Left colon (tissue), 2 donors: ENCODE results near the gene C1orf52. TPM values are rescaled to one million over a fixed set of nuclear protein-coding genes. Genes with fewer than 3 reads are reported as not detected.
"Not testable (repeated sequence)": the region's sequence is repeated elsewhere in the genome, so short reads cannot be mapped to it uniquely, and the experiment has no call there.

Source experiments
- ATAC-seq: fragments of 200-7000 bp; cut with Tn5 transposase; one replicate; pipeline ENCODE4 v1.9.1; 2020; ENCODE audit warnings: mild to moderate bottlenecking, moderate library complexity
- DNase-seq, 2 donors: peaks; one replicate each; pipeline ENCODE4 v3.0.0-alpha.2; 2020
- intact Hi-C, 2 donors: fragments of 100-400 bp; cut with DNase I in 1 of 2; cut with micrococcal nuclease in 1 of 2; formaldehyde crosslinking; loops; one replicate each; pipeline versions ENCODE4 v1.11.2 to v1.14.0; 2022; cut with DNase I, micrococcal nuclease
- total RNA-seq, 2 donors: library from RNA; stranded (reverse); fragmentation: NEBNext Ultra II Directional; extraction: Animal tissue kit (Norgen Biotek cat#: 25700); gene quantifications; one replicate each; pipeline ENCODE4 v1.2.1, GENCODE V29; 2021
- donor health status: DM: no; HTN: no; CAD: no.
- donor health status: DM: yes; HTN: yes; CAD: no.

Gene C1orf52
- total RNA-seq, 2 donors from 2014 or later: 17.4 to 20.3 TPM

DNA sequence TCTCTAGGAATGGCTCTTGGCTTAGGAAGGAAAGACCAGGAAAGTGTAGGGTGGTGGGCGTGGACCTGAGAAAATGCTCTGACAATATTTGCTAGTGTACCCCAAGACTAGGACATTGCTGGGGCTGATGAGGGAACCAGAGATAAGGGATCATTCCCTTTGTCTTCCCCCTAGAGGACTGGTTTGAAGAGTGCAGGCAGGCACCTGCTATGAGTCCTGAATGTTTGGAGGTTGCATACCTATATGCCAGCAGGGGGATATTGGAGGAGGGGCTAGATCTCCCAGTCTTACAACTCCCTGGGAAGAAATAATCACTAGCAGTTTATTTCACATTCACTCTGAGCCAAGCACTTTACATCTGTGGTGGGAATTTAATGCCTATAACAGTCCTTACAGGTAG, 23.0 kb upstream of the C1orf52 start:
- DNase-seq (no peak), ATAC-seq (no peak)
- intact Hi-C loops: no loop called here

DNA sequence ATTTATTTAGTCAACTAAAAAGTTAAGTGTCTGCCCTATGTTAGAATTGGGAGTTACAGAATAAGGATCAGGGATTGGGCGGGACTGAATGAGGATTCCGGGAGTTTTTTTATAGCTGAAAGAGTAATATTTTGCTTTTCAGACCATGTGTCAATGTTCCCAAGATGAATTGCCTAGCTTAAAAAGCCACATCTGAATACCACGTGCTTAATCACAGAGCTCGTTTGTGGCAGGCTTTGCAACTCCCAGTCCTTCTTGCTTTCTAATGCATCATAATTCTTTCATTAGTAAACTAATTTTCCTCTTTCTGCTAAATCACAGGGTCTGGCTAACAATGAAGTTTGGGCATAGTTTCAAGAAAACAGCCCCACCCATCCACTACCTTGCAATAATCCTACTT, 21.2 kb upstream of the C1orf52 start:
- DNase-seq (no peak), ATAC-seq (no peak)
- intact Hi-C loops: no loop called here

DNA sequence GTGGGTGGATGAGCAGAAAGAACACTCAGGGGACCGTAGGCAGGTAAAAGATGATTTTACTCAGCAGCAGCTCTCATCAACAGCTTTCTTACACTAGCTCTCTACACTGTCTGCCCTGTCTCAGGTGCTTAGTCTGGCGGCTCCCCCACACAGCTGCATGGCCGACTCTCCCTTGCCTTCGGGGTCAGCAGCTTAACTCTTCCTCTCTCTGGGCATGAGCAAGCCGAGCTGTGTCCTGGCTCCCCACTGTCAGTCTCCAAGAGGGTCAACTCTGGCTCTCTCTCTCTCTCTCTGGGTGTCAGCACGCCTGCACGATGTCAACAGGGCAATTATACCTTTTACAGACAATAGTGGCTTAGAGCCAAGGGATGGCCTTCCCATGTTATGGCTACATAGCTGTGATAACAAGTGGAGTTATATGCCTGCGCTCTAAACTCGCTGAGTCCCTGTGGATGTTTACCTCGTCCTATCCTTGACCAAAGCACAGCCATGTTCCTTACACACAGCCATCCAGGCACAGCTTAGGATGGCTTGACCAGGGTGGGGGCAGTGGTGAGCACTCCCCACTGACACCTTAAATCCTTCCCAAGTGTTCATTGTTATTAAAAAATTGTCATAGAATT, 20.1 kb upstream of the C1orf52 start:
- intact Hi-C loops: no loop called here
- ATAC-seq: no peak
- no peak for DNase-seq

DNA sequence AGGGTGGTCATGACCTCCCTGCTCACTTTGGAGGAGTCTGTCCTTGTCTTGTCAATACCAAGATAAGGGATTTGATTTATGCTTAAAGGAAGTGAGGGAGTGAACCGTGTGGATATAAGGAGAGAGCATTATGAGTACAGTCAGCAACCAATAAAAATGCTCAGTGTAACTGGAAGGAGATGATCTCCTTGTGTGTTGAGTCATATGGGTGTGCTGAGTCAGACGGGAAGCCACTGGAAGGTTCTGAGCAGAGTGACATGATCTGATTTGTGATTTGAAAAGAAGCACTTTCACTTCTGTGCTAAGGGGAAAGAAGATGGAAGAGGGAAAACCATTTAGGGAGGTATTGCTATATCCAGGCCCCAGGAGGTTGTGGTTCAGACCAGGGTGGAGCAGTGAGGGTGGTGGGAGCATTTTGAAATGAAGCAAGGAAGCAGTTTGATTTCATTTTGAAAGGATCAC, 19.4 kb upstream of the C1orf52 start:
- peak; percentile 47 for ATAC-seq
- intact Hi-C loops: no loop called here
- DNase-seq: peak; percentile 47 to 84

DNA sequence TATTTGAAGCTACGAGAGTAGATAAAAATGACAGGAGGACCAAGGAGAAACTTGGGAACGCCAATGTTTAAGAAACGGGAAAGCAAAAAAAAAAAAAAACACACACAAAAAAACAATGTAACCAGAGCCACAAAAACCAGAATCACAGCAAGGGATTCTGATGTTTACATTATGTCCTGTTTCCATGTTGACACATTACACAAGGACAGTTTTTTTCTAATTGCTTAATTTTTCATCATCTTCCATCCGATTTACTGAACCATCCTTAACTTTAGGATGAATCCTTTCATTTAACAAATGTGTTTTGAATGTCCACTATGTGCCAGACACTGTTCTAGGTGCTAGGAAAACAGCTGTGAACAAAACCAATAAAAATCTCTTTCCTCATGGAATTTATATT, 18.3 kb upstream of the C1orf52 start:
- no peak for ATAC-seq
- no peak for DNase-seq
- intact Hi-C loops: no loop called here

DNA sequence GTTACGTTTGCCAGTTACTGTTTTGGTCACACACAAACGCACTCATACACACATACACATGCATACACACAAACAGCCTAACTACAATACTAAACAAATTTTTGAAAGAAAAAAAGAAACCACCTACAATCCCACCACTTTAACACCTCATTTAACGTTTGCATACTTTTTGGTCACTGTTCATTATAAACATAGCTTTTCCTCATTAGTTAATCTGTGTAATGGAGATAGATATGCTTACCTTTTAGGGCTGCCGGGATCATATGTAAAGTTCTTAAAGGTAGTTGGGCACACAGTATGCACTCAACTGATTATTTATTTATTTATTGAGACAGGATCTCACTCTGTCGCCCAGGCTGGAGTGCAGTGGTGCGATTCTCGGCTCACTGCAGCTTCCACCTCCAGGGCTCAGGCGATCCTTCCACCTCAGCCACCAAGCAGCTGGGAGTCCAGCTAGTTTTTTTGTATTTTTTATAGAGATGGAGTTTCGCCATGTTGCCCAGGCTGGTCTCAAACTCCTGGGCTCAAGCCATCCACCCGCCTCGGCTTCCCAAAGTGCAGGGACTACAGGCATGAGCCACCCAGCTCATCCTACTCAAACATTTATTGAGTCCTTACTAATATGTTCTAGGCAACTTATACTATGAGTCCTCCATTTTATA, 17.6 kb upstream of the C1orf52 start:
- intact Hi-C loops: no loop called here
- DNase-seq (peak in 1 of 2 donors; percentile 31), ATAC-seq (no peak)

DNA sequence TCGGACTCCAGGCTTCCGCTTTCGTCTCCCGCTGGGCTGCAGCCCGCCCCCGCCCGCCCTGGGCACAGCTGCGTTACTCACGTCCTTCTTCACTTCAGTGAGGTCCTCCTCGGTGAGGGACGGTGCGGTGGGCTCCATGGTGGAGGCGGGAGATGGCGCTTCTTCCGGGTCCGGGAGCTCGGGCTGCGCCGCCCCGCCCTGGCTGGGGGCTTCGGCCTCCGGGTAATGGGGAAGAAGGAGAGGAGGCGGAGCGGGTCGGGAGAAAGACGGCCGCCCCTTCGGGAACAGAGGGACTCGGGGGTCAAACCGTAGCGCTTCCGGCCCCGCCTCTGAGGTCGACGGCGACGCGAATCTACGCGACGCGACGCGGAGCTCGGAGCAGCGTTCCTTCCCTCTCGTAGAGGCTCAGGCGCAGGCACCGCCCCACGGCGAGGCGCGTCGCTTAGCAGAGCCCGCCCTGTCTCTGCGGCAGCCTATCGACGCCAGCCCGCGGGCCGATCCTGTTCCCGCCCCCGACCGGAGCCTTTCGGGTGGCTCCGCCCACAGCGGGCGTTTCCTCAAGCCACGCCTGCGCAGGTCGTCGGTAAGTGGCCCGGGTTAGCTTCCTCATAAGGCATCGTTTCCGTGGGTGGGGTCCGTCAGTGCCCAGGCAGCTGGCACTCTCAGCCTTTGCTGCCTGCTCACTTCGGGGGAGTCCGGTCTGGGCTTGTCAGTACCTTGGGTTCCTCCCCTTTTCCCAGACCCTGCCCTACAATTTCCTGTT, 16.9 kb upstream of the C1orf52 start, which contains the start of gene BCL10:
Gene BCL10 (minus strand): TSS at position 418 of the 763 bp plus-strand sequence. CDS start 280 bp downstream, at position 138.
- intact Hi-C loops: no loop called here
- DNase-seq (peak; percentile 99), ATAC-seq (peak; percentile 78)

DNA sequence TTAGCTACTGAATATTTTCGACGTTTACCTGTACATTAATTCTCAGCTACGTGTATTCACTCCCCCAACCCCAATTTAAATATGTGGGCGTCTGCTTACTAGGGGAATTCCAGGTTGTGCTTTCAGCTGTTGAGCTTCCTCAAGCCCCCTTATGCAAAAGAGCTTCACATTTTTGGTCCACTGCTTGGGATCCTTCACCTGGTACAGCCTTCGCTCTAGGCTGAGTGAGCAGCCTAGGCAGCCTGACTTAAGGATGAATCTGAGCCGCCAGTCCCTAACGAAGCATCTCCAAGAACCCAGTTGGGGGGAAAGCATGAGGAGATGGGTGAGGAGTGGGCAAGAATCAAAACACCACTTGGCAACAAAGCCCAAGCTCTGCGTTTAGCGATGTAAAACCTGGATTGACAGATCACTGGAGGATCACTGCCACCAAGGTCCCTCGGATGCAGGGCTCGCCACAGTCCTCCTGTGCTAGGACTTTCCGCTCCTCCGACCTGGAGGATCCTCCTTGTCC, 16.3 kb upstream of the C1orf52 start:
- ATAC-seq (no peak), DNase-seq (peak in 1 of 2 donors; percentile 34)
- intact Hi-C loops: no loop called here

DNA sequence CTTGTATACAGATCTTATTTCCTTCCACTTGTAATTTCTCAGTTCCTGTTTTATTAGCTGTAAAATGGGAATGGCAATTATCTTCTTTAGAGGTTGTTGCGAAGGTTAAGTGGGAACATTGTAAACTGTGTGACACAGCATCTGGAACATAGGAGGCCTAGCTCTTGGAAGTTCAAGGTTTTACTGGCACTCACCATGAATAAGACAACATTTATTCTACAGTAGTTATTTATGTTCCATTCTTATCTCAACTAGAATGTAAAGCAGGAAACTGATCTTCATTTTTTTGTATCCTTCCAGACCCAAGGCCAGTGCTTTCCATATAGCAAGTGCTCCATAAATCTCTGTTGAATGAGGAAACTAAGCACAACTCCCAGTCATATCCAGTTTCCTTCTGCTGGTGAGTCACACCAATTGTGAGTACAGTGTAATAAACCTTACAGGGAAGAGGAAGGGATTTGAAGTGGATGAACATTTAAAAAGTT, 15.5 kb upstream of the C1orf52 start:
- DNase-seq (no peak), ATAC-seq (peak; percentile 60)
- intact Hi-C loops: no loop called here

DNA sequence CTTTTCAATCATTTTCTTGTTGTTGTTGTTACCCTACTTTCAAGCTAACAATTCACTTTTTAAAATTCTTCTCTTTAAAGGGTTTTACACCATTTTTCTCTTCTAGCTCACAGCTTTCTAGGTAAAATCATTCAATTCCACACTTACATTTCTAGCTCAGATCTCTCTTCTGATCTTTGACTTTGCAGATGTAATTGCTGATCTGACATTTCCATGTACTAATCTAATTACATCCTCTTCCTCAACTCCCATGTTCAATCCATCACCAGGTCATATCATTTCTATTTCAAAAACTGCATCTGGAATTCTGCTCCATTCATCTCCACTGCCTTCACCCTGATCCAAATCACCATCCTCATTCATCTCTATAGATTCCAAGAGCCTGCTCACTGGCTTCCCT, 13.9 kb upstream of the C1orf52 start:
- ATAC-seq: no peak
- DNase-seq: no peak
- intact Hi-C loops: no loop called here

DNA sequence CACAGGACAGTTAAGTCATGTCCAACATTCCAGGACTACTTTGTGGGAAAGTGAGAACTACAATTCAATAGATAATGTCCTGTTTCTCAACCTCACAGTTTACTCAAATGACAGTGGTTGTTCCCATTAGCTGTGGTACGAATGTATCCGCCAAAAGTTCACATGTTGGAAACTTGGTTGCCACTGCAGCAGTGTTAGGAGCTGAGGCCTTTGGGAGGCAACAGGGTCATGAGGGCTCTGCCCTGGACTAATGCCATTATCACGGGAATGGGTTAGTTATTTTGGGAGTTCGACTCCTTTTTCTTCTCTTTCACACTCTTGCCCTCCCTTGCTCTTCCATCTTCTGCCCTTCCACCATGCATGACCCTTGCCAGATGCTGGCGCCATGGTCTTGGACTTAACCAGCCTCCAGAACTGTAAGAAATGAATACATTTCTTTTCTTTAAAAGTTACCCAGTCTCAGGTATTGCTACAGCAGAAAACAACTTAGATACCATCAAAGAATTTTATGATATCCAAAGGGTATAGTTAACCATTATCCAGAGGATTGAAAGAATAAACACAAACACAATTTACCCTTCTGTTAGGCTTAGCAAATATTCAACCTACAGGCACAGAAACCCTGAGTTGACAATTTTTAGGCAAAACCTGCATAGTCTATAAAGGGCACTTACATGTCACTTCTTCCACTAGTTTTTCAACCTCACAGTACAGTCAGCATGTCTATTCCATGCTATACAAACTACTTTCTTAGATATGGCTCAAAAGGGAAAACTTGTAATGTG, 9.5 kb upstream of the C1orf52 start:
- DNase-seq: no peak
- peak; percentile 77 for ATAC-seq
- intact Hi-C loops: no loop called here

DNA sequence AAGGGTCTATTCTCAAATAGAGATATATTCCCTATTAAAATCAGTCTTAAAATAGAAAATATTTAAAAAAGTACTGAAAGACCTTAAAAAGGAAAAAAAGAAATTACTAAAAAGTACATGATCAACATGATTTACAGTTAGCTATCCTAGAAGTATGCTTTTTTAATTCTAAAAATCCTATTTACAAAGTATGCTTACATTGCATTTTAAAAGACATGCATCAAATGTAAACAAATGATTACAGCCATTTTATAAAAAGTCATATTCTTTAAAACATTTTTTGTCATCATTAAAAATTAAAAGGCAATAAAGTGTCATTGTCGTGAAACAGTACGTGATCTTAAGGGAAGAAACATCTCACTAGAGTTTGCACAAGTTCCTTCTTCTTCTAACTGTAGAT, 7.9 kb upstream of the C1orf52 start:
- ATAC-seq: no peak
- no peak for DNase-seq
- intact Hi-C loops: no loop called here

DNA sequence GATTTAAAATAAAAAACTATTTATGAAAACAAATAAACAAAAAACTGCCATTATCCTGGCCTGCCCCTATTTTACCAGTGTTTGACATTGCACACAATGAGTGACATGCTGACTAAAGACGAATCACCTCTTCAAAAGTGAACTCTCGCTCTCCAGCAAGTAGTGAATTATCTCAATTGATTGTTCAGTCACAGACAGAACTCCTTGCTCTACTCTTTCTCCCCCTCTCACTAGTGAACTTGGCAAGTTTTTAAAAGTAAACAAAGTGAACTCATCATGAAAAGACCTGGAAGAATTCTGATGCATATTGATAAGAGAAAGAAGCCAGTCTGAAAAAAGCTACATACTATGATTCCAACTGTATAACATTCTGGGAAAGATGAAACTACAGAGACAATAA, 4.7 kb upstream of the C1orf52 start:
- no peak for DNase-seq
- intact Hi-C loops: no loop called here
- ATAC-seq: no peak

DNA sequence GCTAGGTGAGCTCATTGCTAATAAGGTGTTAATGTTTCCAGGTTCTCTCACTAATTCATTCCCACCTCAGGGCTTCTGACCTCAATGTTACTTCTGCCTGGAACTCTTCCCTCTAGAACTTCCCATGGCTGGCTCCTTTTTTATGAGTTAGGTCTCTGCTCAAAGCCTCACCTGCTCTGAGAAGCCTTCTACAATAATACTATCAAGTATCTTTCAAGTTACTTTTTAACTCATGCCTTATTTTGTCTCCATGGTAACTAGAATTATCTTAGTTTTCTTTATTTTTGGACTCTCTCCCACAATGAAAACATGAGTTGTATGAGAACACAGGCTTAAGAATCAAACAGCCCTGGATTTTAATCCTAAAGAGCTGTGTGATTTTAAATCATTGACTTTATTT, 3.5 kb upstream of the C1orf52 start:
- DNase-seq (no peak), ATAC-seq (no peak)
- intact Hi-C loops: no loop called here

DNA sequence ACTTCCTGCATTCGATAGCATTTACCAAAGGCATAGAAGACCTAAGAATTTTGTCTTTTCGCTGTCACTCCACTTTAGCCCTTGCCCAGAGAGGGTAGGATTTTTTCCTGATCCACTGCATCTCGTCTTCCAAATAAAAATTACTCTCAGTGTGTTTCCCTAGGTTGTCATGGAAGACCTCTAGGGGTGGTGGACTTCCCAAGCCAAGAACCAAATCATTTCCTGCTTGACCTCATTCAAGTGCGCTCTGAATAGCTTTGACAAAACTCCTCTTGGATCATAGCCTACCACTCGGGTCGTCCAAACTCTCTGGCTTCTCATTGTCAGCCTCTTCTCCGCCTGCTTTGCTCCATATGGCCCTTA, 431 bp upstream of the C1orf52 start:
- ATAC-seq (peak; percentile 5), DNase-seq (no peak)
- intact Hi-C loops: loop anchor here (5.0 to 10.0 kb wide), 2 partner anchors 315 to 323 kb away; no protein-coding TSS in a partner anchor

DNA sequence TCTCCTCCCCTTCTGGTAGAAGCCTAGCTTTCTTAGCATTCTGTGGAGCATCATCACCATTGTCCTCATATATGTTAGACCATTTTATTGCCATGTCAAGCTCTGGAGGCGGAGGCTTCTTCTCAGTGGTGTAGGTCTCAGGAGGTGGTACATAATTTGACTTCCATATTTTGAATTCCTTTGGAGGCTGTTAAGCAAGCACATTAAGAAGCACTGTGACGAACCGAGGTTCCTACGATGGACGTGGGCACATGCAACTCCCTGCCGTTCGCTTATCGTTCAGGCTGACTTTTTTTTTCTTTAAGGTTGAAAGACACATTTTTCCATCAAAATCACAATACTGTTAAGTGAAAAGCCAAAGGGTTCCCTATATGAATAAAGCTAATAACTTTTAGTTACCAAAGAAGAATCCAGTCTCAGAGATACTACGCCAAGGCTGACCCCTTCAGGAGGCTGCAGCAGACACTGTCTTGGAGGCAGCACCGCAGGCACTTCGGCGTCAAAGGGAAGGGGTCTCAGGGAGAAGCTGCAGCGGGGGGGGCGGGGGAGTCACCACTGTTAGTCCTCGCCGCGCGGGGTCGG, 835 bp downstream of the C1orf52 start:
- no peak for DNase-seq
- ATAC-seq: peak; percentile 24
- intact Hi-C loops: loop anchor here (5.0 to 10.0 kb wide), 2 partner anchors 314 to 321 kb away; no protein-coding TSS in a partner anchor

DNA sequence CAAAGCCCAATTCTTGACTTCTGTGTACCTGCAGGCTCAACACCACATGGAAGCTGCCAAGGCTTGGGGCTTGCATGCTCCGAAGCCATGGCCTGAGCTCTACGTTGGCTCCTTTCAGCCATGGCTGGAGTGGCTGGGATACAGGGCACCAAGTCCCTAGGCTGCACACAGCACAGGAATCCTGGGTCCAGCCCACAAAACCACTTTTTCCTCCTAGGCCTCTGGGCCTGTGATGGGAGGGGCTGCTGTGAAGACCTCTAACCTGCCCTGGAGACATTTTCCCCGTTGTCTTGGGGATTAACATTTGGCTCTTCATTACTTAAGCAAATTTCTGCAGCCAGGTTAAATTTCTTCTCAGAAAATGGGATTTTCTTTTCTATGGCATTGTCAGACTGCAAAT, 10.4 kb downstream of the C1orf52 start:
- intact Hi-C loops, ATAC-seq: not testable (repeated sequence)

DNA sequence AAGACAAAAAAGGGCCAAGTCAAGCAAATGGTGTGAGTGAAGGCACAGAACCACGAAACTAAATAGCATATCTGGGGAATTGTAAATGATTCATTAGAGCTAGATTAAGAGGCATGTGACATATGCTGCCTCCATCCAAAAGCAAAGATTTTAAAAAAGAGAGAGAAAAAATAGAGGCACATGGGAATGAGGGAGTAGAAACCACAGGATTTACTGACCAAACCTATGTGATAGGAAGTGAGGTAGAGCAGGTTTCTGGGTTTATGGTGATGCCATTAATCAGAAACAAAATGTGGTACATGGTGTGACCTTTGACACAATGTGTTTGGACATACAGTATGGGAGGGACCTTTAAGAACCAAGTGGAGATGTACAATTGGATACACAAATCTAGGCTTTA, 13.6 kb downstream of the C1orf52 start:
- intact Hi-C loops: no loop called here
- ATAC-seq (no peak), DNase-seq (no peak)

More for the DNA sequence above, 10.4 kb downstream of the C1orf52 start:
- not testable (repeated sequence) for DNase-seq
